ENCODE measurements around the gene PTAR1. TPM values are rescaled to one million over a fixed set of nuclear protein-coding genes. Genes with fewer than 3 reads are reported as not detected.
A peak's percentile ranks its signal among the peaks of the same experiment; 100 is the strongest.

PTAR1 gene
- total RNA-seq, 1 experiment from 2014 or later: 22.9 TPM

- TSS peak; percentile 98 for BruUV-seq (replicated peaks)
- ChIA-PET POLR2A (ENCODE audit: unreplicated experiment) (no interaction called here), CTCF (no interaction called here)
- no peak for ATAC-seq
- no peaks in the 10 kb centered on the region for H3F3A ChIP-seq (ENCODE audit: low read length, unreplicated experiment)
- peak overlapping the region; percentile 97 for H2AFZ ChIP-seq (ENCODE audit: low read length)
- peaks cover 35% of the 10 kb centered on the region for H3K79me2 ChIP-seq (ENCODE audit: low read length)
- H3K27ac ChIP-seq (ENCODE audit: low read length): peak overlapping the region; percentile 18; the same call in 1 of the 2 replicates
- peak overlapping the region; percentile 99 for H3K4me3 ChIP-seq (ENCODE audit: low read length)
- intact Hi-C loops (cut with micrococcal nuclease): no loop called here
- peaks cover 6% of the 10 kb centered on the region; the same call in 1 of the 2 replicates for H3K4me1 ChIP-seq (ENCODE audit: insufficient read depth, low read length)
- peak overlapping the region; percentile 85 for H3K9ac ChIP-seq (ENCODE audit: low read length)
- TF ChIP-seq CTCF (conservative IDR thresholded peaks at IDR 0.05; ENCODE audit: low read depth, low read length) (no peak), EZH2 (IDR thresholded peaks at IDR 0.05; ENCODE audit: low read length, unreplicated experiment) (no peak), EZH2phosphoT487 (IDR thresholded peaks at IDR 0.05; ENCODE audit: borderline replicate concordance, low read length) (no peak)
- no peaks in the 10 kb centered on the region for H3K27me3 ChIP-seq (ENCODE audit: low read length)
- no peaks in the 10 kb centered on the region for H4K20me1 ChIP-seq (ENCODE audit: low read length)
- H3K9me2 ChIP-seq (replicated peaks; ENCODE audit: low read length): no peaks in the 10 kb centered on the region
- peak overlapping the region; percentile 85 for H3K4me2 ChIP-seq (ENCODE audit: low read length)
- no peak for DNase-seq
- H3K36me3 ChIP-seq (ENCODE audit: low read depth, low read length): no peaks in the 10 kb centered on the region
- H3K9me3 ChIP-seq (ENCODE audit: low read length): no peaks in the 10 kb centered on the region
Measured at GRCh38 chr9:69760278-69760610, 433 bp upstream of the PTAR1 start.

DNA sequence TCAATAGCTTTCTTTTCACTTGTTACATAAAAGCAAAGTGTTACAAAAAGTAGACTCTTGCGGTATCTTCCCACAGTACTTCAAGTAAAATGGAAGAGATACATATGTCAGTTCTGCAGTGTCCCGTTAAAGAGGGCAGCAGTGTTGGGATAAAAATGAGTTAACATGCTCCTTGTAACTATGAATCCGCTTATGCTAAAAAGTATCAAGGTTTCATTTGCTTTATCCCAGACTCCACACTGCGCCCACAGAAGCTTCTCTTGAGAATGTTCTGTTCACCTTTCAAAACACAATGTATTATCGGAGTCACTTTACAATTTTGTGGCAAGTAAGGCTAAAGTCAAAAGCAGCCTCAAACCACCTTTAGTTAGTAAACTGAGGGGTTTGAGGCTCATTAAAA, 790 bp downstream of the PTAR1 start:
- POLR2A ChIA-PET (ENCODE audit: unreplicated experiment): no interaction called here
- peak overlapping the region; percentile 99 for H3K4me3 ChIP-seq (ENCODE audit: low read length)
- ATAC-seq (no peak; the same call in 1 of the 2 replicates), DNase-seq (no peak)
- H3F3A ChIP-seq (ENCODE audit: low read length, unreplicated experiment): no peaks in the 10 kb centered on the region
- H4K20me1 ChIP-seq (ENCODE audit: low read length): no peaks in the 10 kb centered on the region
- intact Hi-C loops (cut with micrococcal nuclease): loop anchor here (10.0 kb wide), 2 partner anchors 84 to 156 kb away; partner anchors contain the start of gene APBA1
- H3K79me2 ChIP-seq (ENCODE audit: low read length): peaks cover 39% of the 10 kb centered on the region
- no peaks in the 10 kb centered on the region for H3K9me3 ChIP-seq (ENCODE audit: low read length)
- H3K9ac ChIP-seq (ENCODE audit: low read length): peak overlapping the region; percentile 85
- H3K4me1 ChIP-seq (ENCODE audit: insufficient read depth, low read length): peaks cover 6% of the 10 kb centered on the region; the same call in 1 of the 2 replicates
- no peak overlapping the region for H3K27ac ChIP-seq (ENCODE audit: low read length)
- H2AFZ ChIP-seq (ENCODE audit: low read length): peak overlapping the region; percentile 86
- TF ChIP-seq CTCF (conservative IDR thresholded peaks at IDR 0.05; ENCODE audit: low read depth, low read length) (no peak), EZH2phosphoT487 (IDR thresholded peaks at IDR 0.05; ENCODE audit: borderline replicate concordance, low read length) (no peak), EZH2 (IDR thresholded peaks at IDR 0.05; ENCODE audit: low read length, unreplicated experiment) (no peak)
- H3K4me2 ChIP-seq (ENCODE audit: low read length): peak overlapping the region; percentile 95
- H3K9me2 ChIP-seq (replicated peaks; ENCODE audit: low read length): no peaks in the 10 kb centered on the region
- BruUV-seq (replicated peaks): TSS peak; percentile 63
- no peaks in the 10 kb centered on the region for H3K27me3 ChIP-seq (ENCODE audit: low read length)
- CTCF ChIA-PET: no interaction called here
- H3K36me3 ChIP-seq (ENCODE audit: low read depth, low read length): no peaks in the 10 kb centered on the region

DNA sequence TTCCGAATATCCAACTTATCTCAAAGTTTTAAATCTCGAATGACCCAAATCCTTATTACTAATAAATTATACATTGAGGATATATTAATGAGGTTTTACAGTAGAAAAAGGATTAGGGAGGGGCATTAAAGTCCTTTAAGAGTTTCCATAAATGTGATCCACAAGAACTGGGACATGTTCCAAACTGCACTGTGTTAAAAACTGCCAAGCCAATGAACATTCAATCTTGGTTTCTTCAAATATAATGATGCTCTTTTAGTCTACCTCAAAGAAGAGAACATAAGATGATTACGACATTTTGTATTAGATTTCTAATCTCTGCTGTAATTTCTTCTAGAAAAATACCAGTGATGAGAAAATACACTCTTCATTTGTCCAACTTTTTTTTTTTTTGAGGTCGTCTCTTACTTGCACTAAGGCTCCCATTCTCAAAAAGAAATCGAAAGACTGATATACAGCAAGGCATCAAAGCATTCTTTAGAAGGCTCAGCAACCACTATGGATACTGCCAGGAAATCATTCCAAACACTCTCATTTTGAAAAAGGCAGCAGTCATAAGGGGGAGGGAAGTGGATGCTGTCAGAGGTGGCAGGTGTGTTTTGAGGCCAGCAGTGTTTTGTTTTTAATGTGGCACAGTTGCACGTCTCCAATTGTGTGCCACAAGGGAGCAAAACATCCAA, 1.7 kb downstream of the PTAR1 start:
- H3K9me3 ChIP-seq (ENCODE audit: low read length): no peaks in the 10 kb centered on the region
- H3F3A ChIP-seq (ENCODE audit: low read length, unreplicated experiment): no peaks in the 10 kb centered on the region
- intact Hi-C loops (cut with micrococcal nuclease): loop anchor here (10.0 kb wide), 2 partner anchors 83 to 157 kb away; partner anchors contain the start of gene APBA1
- H3K4me1 ChIP-seq (ENCODE audit: insufficient read depth, low read length): peaks cover 6% of the 10 kb centered on the region; the same call in 1 of the 2 replicates
- ATAC-seq (no peak), DNase-seq (no peak)
- TF ChIP-seq CTCF (conservative IDR thresholded peaks at IDR 0.05; ENCODE audit: low read depth, low read length) (no peak), EZH2phosphoT487 (IDR thresholded peaks at IDR 0.05; ENCODE audit: borderline replicate concordance, low read length) (no peak), EZH2 (IDR thresholded peaks at IDR 0.05; ENCODE audit: low read length, unreplicated experiment) (no peak)
- H3K36me3 ChIP-seq (ENCODE audit: low read depth, low read length): no peaks in the 10 kb centered on the region
- ChIA-PET CTCF (interaction anchor here (0.7 kb wide), 1 partner anchor 9 kb away, joined by 7 read pairs; no protein-coding TSS in a partner anchor), POLR2A (ENCODE audit: unreplicated experiment) (interaction anchor here (0.6 to 0.7 kb wide), 3 partner anchors 9 to 50 kb away, joined by 4 to 8 read pairs (median 4); no protein-coding TSS in a partner anchor)
- H4K20me1 ChIP-seq (ENCODE audit: low read length): no peaks in the 10 kb centered on the region
- no TSS peak for BruUV-seq (replicated peaks)
- no peak overlapping the region for H2AFZ ChIP-seq (ENCODE audit: low read length)
- H3K4me2 ChIP-seq (ENCODE audit: low read length): peak overlapping the region; percentile 80
- peaks cover 39% of the 10 kb centered on the region for H3K79me2 ChIP-seq (ENCODE audit: low read length)
- H3K9me2 ChIP-seq (replicated peaks; ENCODE audit: low read length): no peaks in the 10 kb centered on the region
- H3K9ac ChIP-seq (ENCODE audit: low read length): no peak overlapping the region
- H3K27me3 ChIP-seq (ENCODE audit: low read length): no peaks in the 10 kb centered on the region
- H3K27ac ChIP-seq (ENCODE audit: low read length): no peak overlapping the region
- H3K4me3 ChIP-seq (ENCODE audit: low read length): peak overlapping the region; percentile 55

All from PC-3 (cell line).